ENCODE measurements around the gene WDR74.

Gene WDR74

GRCh38 chr11:62842171-62842741 is 2.9 kb upstream of the WDR74 start:
- peak overlapping the region; percentile 99 for H3K27ac ChIP-seq
- TF ChIP-seq CTCF (conservative IDR thresholded peaks at IDR 0.05), result no peak

GRCh38 chr11:62841361-62842170 is 2.2 kb upstream of the WDR74 start:
- TF ChIP-seq CTCF (conservative IDR thresholded peaks at IDR 0.05), result no peak
- peak overlapping the region; percentile 99 for H3K27ac ChIP-seq

GRCh38 chr11:62840721-62841360 is 1.5 kb upstream of the WDR74 start:
- H3K27ac ChIP-seq, result peak overlapping the region; percentile 99

GRCh38 chr11:62835336-62835735 is 4.1 kb downstream of the WDR74 start:
- TF ChIP-seq CTCF (conservative IDR thresholded peaks at IDR 0.05), result no peak
- no peak overlapping the region; the same call in 1 of the 2 replicates for H3K27ac ChIP-seq

- peak within 1 kb of the TSS; percentile 79 for H3K27ac ChIP-seq
Measured at GRCh38 chr11:62832336-62833234, 6.8 kb downstream of the WDR74 start, which contains the start of gene TEX54. Gene TEX54, minus strand, starts transcription at chr11:62832841.

GRCh38 chr11:62831520-62832335 is 7.7 kb downstream of the WDR74 start, which contains the start of gene STX5:
Gene STX5, minus strand, starts transcription at chr11:62832051. Its CDS starts 808 bp downstream, at chr11:62831243.
- H3K27ac ChIP-seq, result peak within 1 kb of the TSS; percentile 79
- TF ChIP-seq CTCF (conservative IDR thresholded peaks at IDR 0.05), result no peak

More at GRCh38 chr11:62832336-62833234, 6.8 kb downstream of the WDR74 start, which contains the start of gene TEX54:
- TF ChIP-seq CTCF (conservative IDR thresholded peaks at IDR 0.05), result no peak
